Measurements from ENCODE around the gene RNF151.

DNA sequence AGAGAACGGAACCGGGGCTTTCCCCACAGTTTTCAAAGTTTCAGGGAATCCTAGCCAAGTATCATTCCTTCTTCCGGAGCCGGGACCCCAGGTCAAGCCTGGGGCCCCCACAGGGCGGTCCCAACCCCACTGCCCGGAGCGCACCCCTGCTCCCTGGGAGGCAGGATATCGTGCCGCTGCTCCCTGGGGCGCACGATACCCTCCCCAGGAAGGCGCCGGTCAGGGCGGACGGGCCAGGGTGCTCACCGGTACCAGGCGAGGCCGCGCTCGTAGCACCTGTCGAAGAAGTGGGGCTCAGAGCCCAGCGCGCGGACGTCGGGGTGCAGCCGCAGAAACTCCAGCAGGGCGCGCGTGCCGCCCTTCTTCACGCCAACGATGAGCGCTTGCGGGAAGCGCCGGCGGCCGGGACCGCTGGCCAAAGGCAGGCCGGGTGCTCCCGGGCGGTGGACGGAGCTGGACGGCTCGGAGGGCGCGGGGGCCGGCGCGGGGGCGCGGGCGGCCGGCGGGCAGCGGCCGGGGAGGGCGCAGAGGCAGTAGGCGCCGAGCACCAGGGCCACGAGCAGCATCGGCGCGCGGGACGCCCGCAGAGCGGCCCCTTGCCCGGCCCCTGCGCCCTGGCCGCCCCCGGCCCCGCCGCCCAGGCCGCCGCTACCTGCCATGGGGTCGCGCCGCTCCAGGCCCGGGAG lies 48.8 kb upstream of the RNF151 start:
- TF ChIP-seq EZH2 (IDR thresholded peaks at IDR 0.05; ENCODE audit: borderline replicate concordance, insufficient read depth, low read depth, low read length, poor library complexity, severe bottlenecking) = no peak
- TF ChIP-seq, protein P1, sequence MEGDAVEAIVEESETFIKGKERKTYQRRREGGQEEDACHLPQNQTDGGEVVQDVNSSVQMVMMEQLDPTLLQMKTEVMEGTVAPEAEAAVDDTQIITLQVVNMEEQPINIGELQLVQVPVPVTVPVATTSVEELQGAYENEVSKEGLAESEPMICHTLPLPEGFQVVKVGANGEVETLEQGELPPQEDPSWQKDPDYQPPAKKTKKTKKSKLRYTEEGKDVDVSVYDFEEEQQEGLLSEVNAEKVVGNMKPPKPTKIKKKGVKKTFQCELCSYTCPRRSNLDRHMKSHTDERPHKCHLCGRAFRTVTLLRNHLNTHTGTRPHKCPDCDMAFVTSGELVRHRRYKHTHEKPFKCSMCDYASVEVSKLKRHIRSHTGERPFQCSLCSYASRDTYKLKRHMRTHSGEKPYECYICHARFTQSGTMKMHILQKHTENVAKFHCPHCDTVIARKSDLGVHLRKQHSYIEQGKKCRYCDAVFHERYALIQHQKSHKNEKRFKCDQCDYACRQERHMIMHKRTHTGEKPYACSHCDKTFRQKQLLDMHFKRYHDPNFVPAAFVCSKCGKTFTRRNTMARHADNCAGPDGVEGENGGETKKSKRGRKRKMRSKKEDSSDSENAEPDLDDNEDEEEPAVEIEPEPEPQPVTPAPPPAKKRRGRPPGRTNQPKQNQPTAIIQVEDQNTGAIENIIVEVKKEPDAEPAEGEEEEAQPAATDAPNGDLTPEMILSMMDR (IDR thresholded peaks at IDR 0.05) = no peak

Measured in B cell (primary cell).